NCI-H1930 (cell line): ENCODE results near the gene CMTM5.

ENCODE experiments used
- DNase-seq, 2 experiments: peaks; one replicate each; lab custom pipeline; 2025; lab: John Stamatoyannopoulos, UW

Gene CMTM5

GRCh38 chr14:23358042-23358441, 18.8 kb upstream of the CMTM5 start:
- no peak for DNase-seq

DNA sequence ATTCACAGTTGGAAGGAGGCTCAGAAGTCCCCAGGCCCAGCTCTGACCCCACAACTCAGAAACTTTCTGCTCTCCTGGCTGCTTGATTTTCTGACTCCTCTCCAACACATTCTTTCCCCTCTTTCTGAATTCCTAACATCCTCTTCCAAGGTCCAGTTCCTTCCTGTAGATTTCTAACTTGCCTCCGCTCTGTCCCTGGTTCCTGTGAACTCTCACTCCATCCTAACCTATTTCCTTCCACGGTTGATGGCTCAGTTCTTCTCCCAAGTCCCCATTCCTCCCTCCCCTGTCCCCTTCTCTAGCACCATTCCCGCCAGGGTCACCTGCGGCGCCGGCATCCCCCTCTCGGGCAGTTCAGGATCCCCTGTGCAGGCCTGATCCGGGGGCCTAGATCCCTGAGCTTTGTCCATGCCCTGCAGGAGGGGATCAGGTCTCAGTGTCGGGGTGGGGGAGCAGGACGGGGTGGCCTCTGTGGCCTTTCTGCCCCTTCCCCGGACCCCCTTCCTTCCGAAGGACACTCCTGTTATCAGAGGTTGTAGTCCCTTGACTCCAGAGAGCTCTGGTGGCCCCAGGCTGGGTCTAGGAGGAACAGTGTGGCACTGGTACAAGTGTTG, 18.2 kb upstream of the CMTM5 start:
- no peak for DNase-seq

- DNase-seq: no peak
Observed at GRCh38 chr14:23359167-23359626, 17.6 kb upstream of the CMTM5 start.

DNA sequence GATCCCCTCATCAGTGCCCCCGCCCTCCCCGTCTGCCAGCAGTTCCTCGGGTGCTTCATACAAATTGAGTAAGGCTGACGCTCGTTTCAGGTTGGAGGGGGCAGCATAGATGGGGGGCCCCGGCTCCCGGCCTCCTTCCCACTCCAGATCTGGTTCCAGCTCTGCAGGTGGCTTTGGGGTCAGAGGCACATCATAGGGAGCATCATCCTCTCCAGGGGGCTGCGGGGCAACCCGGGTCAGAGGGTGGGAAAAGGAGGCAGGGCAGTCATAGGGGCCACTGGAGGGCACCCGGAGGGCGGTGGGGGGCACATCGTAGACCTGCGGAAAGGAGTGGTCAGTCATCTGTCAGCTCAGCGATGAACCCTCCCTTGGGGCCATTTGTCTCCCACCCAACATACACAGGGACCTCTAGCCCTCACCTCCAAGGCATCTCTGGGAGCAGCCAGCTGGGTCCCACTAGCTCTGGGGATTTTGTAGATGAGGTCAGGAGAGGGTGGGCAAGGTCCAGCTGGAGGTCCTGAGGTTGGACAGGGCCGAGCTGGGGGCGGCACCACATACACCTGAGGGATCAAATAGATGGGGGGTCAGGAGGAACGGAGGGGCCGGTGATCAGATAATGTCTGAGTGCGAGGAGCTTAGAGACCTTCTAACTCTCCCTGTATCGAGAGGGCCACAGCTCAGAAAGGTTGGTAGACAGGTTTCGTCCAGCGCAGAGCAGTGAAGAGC, 17.0 kb upstream of the CMTM5 start:
- no peak for DNase-seq

DNA sequence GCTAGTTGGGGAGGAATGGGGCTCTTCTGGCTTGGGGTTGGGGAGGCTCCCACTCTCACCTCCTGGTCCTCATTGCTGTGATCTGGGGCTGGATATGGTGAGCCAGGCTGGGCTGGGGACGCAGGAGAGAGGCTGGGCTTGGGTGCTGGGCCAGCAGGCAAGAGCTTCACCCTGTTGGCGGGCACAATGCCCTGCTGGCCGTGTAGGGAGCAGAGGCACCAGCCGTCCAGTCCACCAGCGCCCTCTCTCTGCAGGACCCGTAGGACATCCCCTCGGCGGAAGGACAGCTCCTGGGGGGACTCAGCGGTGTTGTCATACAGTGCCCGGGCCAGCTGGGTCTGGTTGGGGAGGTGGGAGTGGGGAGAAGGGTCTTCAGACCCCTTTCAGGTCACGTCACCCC, 16.4 kb upstream of the CMTM5 start:
- no peak for DNase-seq

DNA sequence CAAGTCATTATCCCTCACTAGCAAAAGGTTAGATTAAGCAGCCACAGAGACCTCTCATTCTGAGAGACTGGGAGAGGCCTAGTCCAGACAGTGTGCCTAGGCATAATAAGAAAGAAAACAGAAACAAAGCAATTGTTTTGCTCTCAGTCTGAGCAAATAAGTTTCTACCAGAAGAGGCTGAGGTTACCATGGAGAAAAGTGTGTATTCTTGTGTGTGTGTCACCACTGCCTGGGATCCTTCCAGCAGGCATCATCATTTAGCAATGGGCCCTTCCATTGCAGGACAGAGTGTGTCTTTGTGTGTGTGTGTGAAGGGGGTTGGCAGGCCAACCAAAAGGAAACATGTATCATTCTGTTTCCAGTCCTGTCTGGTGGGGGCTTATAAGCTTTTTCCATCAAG, 15.5 kb upstream of the CMTM5 start:
- no peak for DNase-seq

DNA sequence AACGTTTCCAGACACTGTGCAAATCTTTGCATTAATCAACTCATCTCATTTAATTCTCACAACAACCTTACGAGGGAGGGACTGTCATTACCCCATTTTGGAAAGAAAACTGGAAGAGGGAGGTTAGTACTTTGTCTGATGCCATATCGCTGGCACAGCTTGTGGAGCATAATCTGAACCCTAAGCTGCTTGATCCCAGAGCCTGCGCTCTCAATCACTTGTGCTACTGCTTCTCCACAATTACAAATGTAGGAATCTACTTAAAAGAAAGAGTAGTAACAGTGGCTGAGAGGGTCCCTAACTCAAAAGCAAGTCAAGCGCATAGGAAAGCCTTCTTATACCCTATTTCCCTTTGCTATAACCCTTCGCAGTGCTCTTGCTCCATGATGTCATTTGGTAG, 15.1 kb upstream of the CMTM5 start:
- no peak for DNase-seq

DNA sequence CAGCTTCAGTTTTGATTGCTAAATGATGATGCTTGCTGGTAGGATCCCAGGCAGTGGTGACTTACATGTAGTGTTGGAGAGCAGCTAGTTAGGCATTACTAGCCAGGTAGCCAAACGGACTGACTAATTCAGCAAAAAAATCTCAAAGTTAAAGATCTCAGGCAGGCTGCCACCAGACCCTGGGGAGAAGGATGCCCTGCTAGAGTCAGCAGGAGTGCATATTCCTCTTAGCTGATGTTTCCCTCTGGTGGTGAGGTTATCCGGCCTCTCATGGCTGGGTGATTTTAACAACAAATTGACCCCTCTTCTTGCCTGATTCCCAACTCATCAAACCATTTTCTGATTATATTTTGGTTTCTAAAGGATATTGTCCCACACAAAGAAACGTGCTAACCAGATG, 14.6 kb upstream of the CMTM5 start:
- DNase-seq: no peak

DNA sequence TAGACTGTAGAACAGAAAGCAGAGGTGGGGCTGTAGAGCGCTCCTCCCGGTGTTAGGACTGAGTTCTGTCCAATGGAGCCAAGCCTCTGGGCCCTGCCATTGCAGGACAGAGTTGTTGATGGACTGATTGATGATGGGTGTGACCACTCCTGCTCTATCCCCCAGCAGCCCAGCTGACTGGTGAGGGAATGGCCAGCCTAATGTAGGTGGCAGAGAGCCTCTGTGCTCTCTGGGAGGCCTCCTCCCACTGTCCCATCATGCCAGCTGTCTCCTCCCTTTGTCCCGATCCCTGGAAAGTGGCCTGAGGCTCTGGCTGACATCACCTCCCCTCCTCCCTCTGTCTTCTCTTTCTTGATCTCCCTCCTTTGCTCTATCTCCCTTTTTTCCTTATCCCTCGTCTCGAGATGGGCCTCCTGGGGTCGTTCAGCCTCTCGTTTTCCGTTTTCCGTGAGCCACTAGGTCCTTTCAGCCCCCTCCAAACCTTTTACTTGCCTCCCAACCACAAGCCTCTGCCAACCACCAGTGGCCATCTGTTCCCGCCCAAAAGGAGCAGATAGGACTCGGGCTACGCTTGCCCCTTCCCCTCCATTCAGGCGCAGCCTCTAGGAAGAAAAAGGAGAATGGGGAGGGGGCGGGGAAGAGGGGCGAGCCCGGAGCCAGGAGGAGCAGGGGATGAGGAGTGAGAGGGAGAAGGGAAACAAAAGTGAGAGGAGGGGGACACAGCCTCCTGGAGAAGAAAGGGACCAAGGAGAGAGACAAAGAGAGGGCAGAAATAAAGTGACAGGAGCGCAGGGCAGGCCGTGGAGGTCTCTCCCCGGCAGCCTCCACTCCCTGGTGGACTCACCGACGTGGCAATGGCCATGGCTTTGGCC, 12.4 kb upstream of the CMTM5 start:
- DNase-seq: no peak

DNA sequence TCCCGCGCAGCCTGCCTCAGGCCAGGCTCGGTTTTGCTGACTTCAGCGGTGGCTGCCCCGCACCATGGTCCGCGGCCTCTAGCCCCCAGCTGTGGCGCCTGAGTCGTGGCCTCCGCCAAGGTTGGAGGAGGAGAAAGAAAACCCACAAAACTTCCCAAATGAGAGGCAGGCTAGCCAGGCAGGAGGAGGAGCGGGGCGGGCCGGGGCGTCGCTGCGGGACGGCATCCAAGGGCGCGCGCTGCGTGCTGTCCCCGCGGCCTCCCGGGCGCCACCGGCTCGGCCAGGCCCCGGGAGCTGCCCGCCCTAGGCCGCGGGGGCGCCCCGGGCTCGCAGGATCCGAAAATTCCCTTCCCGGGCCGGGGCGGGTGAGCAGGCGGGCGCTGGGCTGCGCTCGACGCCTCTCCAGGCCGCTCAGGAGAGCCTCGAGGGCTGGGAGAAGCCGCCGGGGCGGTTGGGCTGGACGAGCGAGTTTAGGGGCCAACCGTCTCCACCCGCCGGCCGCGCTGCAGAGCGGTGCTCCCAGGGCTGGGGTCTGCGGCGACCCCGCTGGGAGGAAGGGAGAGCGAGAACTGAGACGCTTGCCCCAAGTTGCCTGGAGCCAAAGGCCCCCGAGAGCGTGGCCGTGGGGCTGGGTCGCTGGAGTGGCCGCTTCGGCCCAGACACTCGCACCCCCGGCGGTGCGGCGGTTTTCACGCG, 11.7 kb upstream of the CMTM5 start, which contains the start of gene EFS:
EFS (minus strand) TSS at position 137 of the 696 bp plus-strand sequence. CDS start 147 bp downstream, outside the sequence.
- DNase-seq: no peak

GRCh38 chr14:23365732-23366425, 11.0 kb upstream of the CMTM5 start:
- no peak for DNase-seq

GRCh38 chr14:23366426-23366921, 10.4 kb upstream of the CMTM5 start:
- DNase-seq: no peak

- no peak for DNase-seq
Observed at GRCh38 chr14:23370221-23370620, 6.6 kb upstream of the CMTM5 start.

GRCh38 chr14:23371865-23372264, 5.0 kb upstream of the CMTM5 start:
- DNase-seq: no peak

- no peak for DNase-seq
Observed at GRCh38 chr14:23372509-23372908, 4.3 kb upstream of the CMTM5 start, which contains the start of gene IL25. IL25 (plus strand) TSS chr14:23372809.

- no peak for DNase-seq
Observed at GRCh38 chr14:23373041-23373440, 3.8 kb upstream of the CMTM5 start.

GRCh38 chr14:23375527-23376251, 1.2 kb upstream of the CMTM5 start:
- no peak for DNase-seq

GRCh38 chr14:23377198-23377550, 328 bp downstream of the CMTM5 start:
- DNase-seq: no peak

DNA sequence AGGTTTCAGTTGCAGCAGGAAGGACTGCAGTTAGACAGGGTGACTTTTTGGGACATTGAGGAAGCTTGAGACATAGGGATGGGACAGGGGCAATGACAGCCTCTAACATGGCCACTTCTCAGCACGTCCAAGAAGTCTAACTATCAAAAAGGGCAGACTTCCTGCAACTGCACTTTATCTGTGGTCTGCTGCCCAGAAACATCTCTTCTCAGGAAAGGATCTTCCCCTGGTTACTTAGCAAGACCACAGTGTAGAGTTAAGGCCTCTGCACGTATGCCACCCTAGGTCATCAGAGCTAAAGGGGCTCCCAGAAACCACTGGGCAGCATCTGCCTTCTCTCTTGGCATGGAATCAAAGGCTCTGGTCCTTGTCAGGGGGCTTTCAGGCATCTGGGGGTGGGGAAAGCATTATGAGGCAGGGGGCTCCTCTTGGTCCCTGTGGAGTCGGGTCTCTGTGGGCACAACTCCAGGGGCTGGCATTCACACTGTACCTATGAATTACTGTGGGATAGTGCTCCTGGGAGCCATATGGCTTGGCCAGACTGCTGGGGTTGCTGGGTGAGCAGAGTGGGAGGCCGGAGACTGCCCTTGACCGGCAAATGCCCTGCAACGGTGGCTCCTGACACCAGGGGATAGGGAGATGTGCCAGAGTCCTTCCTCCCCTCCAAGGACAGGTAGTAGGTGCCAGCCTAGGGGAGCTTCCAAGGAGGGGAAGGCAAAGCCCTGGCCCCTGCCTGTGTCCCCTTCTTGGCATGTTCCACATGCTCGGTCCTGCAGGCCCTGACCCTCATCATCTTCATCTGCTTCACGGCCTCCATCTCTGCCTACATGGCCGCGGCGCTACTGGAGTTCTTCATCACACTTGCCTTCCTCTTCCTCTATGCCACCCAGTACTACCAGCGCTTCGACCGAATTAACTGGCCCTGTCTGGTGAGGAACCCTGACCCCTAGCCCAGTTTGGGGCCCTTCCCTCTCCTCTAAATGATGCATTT, 1.0 kb downstream of the CMTM5 start:
- DNase-seq: no peak
